GM12878 (cell line): ENCODE results near the gene PDCD7. TPM values are rescaled to one million over a fixed set of nuclear protein-coding genes. Genes with fewer than 3 reads are reported as not detected.

ENCODE experiments used
- ATAC-seq: fragments of 200-7000 bp; cut with Tn5 transposase; 3 replicates; pipeline ENCODE4 v1.9.1; 2020; ENCODE audit warnings: mild to moderate bottlenecking, moderate library complexity
- BruUV-seq: library from RNA; stranded (reverse); fragments of 400-500 nt; replicated peaks from 2 replicates; lab custom pipeline; 2021; lab: Mats Ljungman, UMichigan
- CTCF ChIA-PET: fragments of 300-600 bp; sonication (Branson Sonifier 250); formaldehyde crosslinking; extraction: SDS; loops from one replicate; lab custom pipeline; 2021; ENCODE audit warnings: inconsistent platforms; lab: Yijun Ruan, JAX
- POLR2A ChIA-PET: fragments of 350-600 bp; formaldehyde crosslinking; extraction: SDS; loops from one replicate; lab custom pipeline; 2021; ENCODE audit warnings: inconsistent platforms; lab: Charles Lee
- RAD21 ChIA-PET: fragments of 300-600 bp; sonication (Branson Sonifier 250); formaldehyde crosslinking; loops from one replicate; lab custom pipeline; 2023; ENCODE audit warnings: antibody characterized with exemption; ENCODE audit not compliant: unreplicated experiment; lab: Charles Lee
- SMC1A ChIA-PET: fragments of 300-600 bp; sonication (Branson Sonifier 250); formaldehyde crosslinking; loops from one replicate; lab custom pipeline; 2023; ENCODE audit not compliant: unreplicated experiment, uncharacterized antibody; lab: Charles Lee
- DNase-seq: peaks from one replicate; pipeline ENCODE4 v3.0.0-alpha.2; 2011; ENCODE audit warnings: low read depth, low spot score
- FAIRE-seq: peaks from 3 replicates; lab custom pipeline; 2011; peaks lifted over from hg19 to GRCh38; lab: Jason Lieb, UNC
- H2AFZ ChIP-seq: 2 replicates; pipeline ENCODE4 v1.6.0; 2011; ENCODE audit warnings: low read depth, low read length, control low read depth; ENCODE audit not compliant: control insufficient read depth
- H3K27ac ChIP-seq: 2 replicates; pipeline ENCODE4 v1.5.1; 2011; ENCODE audit warnings: control low read depth; ENCODE audit not compliant: control insufficient read depth, insufficient read depth
- H3K27me3 ChIP-seq, 2 experiments: replicated peaks in 1 of 2; 2 replicates each; pipeline versions ENCODE4 v1.6.0 to v1.6.1; 2011; ENCODE audit warnings: low read length in 1 of 2; ENCODE audit not compliant: control insufficient read depth in 2 of 2, insufficient read depth in 2 of 2
- H3K36me3 ChIP-seq, 2 experiments: 2 replicates each; pipeline ENCODE4 v1.5.1; 2011; ENCODE audit warnings: low read length in 1 of 2; ENCODE audit not compliant: control insufficient read depth in 2 of 2, insufficient read depth in 2 of 2
- H3K4me1 ChIP-seq: 2 replicates; pipeline ENCODE4 v1.6.1; 2011; ENCODE audit warnings: mild to moderate bottlenecking, low read length, moderate library complexity, mixed read lengths; ENCODE audit not compliant: control insufficient read depth, insufficient read depth
- H3K4me2 ChIP-seq: 2 replicates; pipeline ENCODE4 v1.6.0; 2011; ENCODE audit warnings: control low read depth; ENCODE audit not compliant: control insufficient read depth, insufficient read depth
- H3K4me3 ChIP-seq: fragments of 200-600 bp; sonication (generic); 2 replicates; pipeline ENCODE4 v1.5.1; 2016
- H3K79me2 ChIP-seq: 2 replicates; pipeline ENCODE4 v1.6.0; 2011; ENCODE audit warnings: low read length; ENCODE audit not compliant: control insufficient read depth, insufficient read depth
- H3K9ac ChIP-seq: 2 replicates; pipeline ENCODE4 v1.8.0; 2011; ENCODE audit warnings: low read length, control low read depth, mixed read lengths; ENCODE audit not compliant: control insufficient read depth, insufficient read depth
- H3K9me3 ChIP-seq: replicated peaks from 3 replicates; pipeline ENCODE4 v1.5.1; 2011; ENCODE audit warnings: mild to moderate bottlenecking, low read length; ENCODE audit not compliant: control insufficient read depth, insufficient read depth
- H4K20me1 ChIP-seq: 2 replicates; pipeline ENCODE4 v1.6.0; 2011; ENCODE audit not compliant: control insufficient read depth, insufficient read depth
- CHD2 ChIP-seq: IDR thresholded peaks from 2 replicates; pipeline ENCODE4 v1.6.1; 2011; ENCODE audit warnings: low read depth, low read length, improper control_type of control experiment, borderline replicate concordance
- EED ChIP-seq: sonication (generic); IDR thresholded peaks from 2 replicates; pipeline ENCODE4 v1.6.1; 2016; ENCODE audit warnings: antibody characterized with exemption, low read depth
- MTA2 ChIP-seq: fragments of 450-650 bp; IDR thresholded peaks from 2 replicates; pipeline ENCODE4 v1.6.1; 2016; ENCODE audit warnings: low read depth, mild to moderate bottlenecking, moderate library complexity
- MTA3 ChIP-seq: IDR thresholded peaks from 2 replicates; pipeline ENCODE4 v1.6.1; 2012; ENCODE audit warnings: low read length, inconsistent platforms, borderline replicate concordance
- MYC ChIP-seq: IDR thresholded peaks from 2 replicates; pipeline ENCODE4 v1.6.1; 2011; ENCODE audit warnings: mild to moderate bottlenecking, low read length, moderate library complexity, inconsistent platforms; ENCODE audit not compliant: insufficient read depth, insufficient replicate concordance, insufficient read length, severe bottlenecking
- SMAD1 ChIP-seq: fragments of 450-650 bp; IDR thresholded peaks from 2 replicates; pipeline ENCODE4 v1.6.1; 2018; ENCODE audit warnings: mild to moderate bottlenecking, low read depth; ENCODE audit not compliant: partially characterized antibody
- ZBTB40 ChIP-seq: fragments of 450-650 bp; IDR thresholded peaks from 2 replicates; pipeline ENCODE4 v1.6.1; 2016; ENCODE audit warnings: mild to moderate bottlenecking, moderate library complexity, borderline replicate concordance
- WGBS: methylation state at CpG from one replicate; pipeline ENCODE4 v1.1.6; 2016; ENCODE audit warnings: low lambda C conversion rate; ENCODE audit not compliant: insufficient replicate concordance, insufficient coverage; ENCODE audit errors: missing lambda C conversion rate; 5-methylcytosine and 5-hydroxymethylcytosine counted together
- in situ Hi-C: fragments of 300-500 bp; cut with MboI; formaldehyde crosslinking; loops from 9 replicates; pipeline ENCODE4 v1.14.3; 2018; ENCODE audit warnings: mixed read lengths
- intact Hi-C: fragments of 100-400 bp; cut with micrococcal nuclease; formaldehyde crosslinking; loops from one replicate; pipeline ENCODE4 v1.14.2; 2022; ENCODE audit not compliant: unreplicated experiment
- polyA plus RNA-seq, 11 experiments: library from polyadenylated mRNA; depleted of rRNA in 4 of 11; unstranded in 6 of 11; stranded (reverse) in 5 of 11; fragments of >200 nt; fragmentation: Nextera tagmentation in 4 of 11; fragmentation: Illumina TruSeq in 1 of 11; extraction: Ambion mirVana in 4 of 11; extraction: Trizol in 1 of 11; gene quantifications; 1 replicate in 1 of 11; 2 replicates in 10 of 11; pipeline versions ENCODE4 v1.2.1 to v1.2.3, GENCODE V29; 2011 to 2016; ENCODE audit warnings: inconsistent platforms in 2 of 11, missing spikeins in 2 of 11, low read depth in 1 of 11
- total RNA-seq, 4 experiments: library from RNA; depleted of rRNA in 3 of 4; stranded (reverse); fragments of >200 nt in 3 of 4; fragmentation: Illumina TruSeq in 1 of 4; extraction: Trizol in 1 of 4; gene quantifications; 2 replicates each; pipeline versions ENCODE4 v1.2.1 to v1.2.3, GENCODE V29; 2013 to 2021

Gene PDCD7
- total and polyA plus RNA-seq, 10 of the 15 experiments (the other 5 are each of a cell fraction or from before 2014, with no cell fraction given), result 4.2 to 24.2 (median 13.4) TPM

- SMC1A ChIA-PET, result no interaction called here
Observed at GRCh38 chr15:65095747-65096104, 37.9 kb downstream of the PDCD7 start.

More at GRCh38 chr15:65095747-65096104, 37.9 kb downstream of the PDCD7 start:
- in situ Hi-C loops, result no loop called here
- Histone ChIP-seq H3K4me2 (no peak overlapping the region), H3K9ac (no peak overlapping the region), H3K4me3 (no peak overlapping the region), H3K36me3 (no peaks in the 10 kb centered on the region; a peak in 2 of 4 replicates), H2AFZ (no peak overlapping the region), H3K9me3 (no peaks in the 10 kb centered on the region), H3K27me3 (no peaks in the 10 kb centered on the region), H3K27ac (no peak overlapping the region), H3K79me2 (no peaks in the 10 kb centered on the region), H3K4me1 (no peaks in the 10 kb centered on the region), H4K20me1 (no peaks in the 10 kb centered on the region)
- CTCF ChIA-PET, result interaction anchor here (0.6 to 1.1 kb wide), 2 partner anchors 13 to 65 kb away, joined by 3 to 4 read pairs; no protein-coding TSS in a partner anchor
- 73% methylated on average over 6 of the region's 6 CpGs for WGBS
- ATAC-seq, result no peak
- no peak for FAIRE-seq
- DNase-seq, result no peak
- POLR2A ChIA-PET, result interaction anchor here (0.6 kb wide), 1 partner anchor 186 kb away, joined by 4 read pairs; no protein-coding TSS in a partner anchor
- BruUV-seq, result no TSS peak
- intact Hi-C loops, result no loop called here
- no peak for TF ChIP-seq MTA2
- no peak for TF ChIP-seq SMAD1
- no peak for TF ChIP-seq CHD2
- TF ChIP-seq MTA3, result no peak
- no peak for TF ChIP-seq MYC
- TF ChIP-seq EED, result no peak
- TF ChIP-seq ZBTB40, result no peak
- RAD21 ChIA-PET, result no interaction called here
